ENCODE measurements around the gene TECPR1.

TECPR1 gene

GRCh38 chr7:98289333-98289875 lies 37.4 kb upstream of the TECPR1 start:
- peaks cover 13% of the 10 kb centered on the region for H3K4me1 ChIP-seq
- H3K4me3 ChIP-seq: no peak overlapping the region
- H3K9me3 ChIP-seq: no peaks in the 10 kb centered on the region
- in situ Hi-C loops (cut with MboI; ENCODE audit: low sequenced_read_pairs): no loop called here
- peaks cover 47% of the 10 kb centered on the region for H3K36me3 ChIP-seq (replicated peaks)
- no peaks in the 10 kb centered on the region for H3K27me3 ChIP-seq (ENCODE audit: low read depth)
- no peak for DNase-seq (ENCODE audit: low spot score in 2 of 2)

- in situ Hi-C loops (cut with MboI; ENCODE audit: low sequenced_read_pairs): no loop called here
- no peak for DNase-seq (ENCODE audit: low spot score in 2 of 2)
- Histone ChIP-seq H3K27me3 (ENCODE audit: low read depth) (no peaks in the 10 kb centered on the region), H3K9me3 (no peaks in the 10 kb centered on the region), H3K4me3 (no peak overlapping the region), H3K4me1 (peaks cover 13% of the 10 kb centered on the region), H3K36me3 (replicated peaks) (peaks cover 49% of the 10 kb centered on the region)
These were observed 36.2 kb upstream of the TECPR1 start for GRCh38 chr7:98288064-98288823.

- in situ Hi-C loops (cut with MboI; ENCODE audit: low sequenced_read_pairs): no loop called here
- DNase-seq (ENCODE audit: low spot score in 2 of 2): no peak
- Histone ChIP-seq H3K4me3 (no peak overlapping the region), H3K9me3 (no peaks in the 10 kb centered on the region), H3K4me1 (peaks cover 15% of the 10 kb centered on the region), H3K27me3 (ENCODE audit: low read depth) (no peaks in the 10 kb centered on the region), H3K36me3 (replicated peaks) (peaks cover 44% of the 10 kb centered on the region)
These were observed 35.5 kb upstream of the TECPR1 start for GRCh38 chr7:98287486-98287959.

GRCh38 chr7:98286701-98287485 lies 34.9 kb upstream of the TECPR1 start:
- Histone ChIP-seq H3K4me1 (peaks cover 15% of the 10 kb centered on the region), H3K4me3 (no peak overlapping the region), H3K27me3 (ENCODE audit: low read depth) (no peaks in the 10 kb centered on the region), H3K36me3 (replicated peaks) (peaks cover 38% of the 10 kb centered on the region), H3K9me3 (no peaks in the 10 kb centered on the region)
- no peak for DNase-seq (ENCODE audit: low spot score in 2 of 2)
- in situ Hi-C loops (cut with MboI; ENCODE audit: low sequenced_read_pairs): no loop called here

GRCh38 chr7:98286093-98286539 lies 34.1 kb upstream of the TECPR1 start:
- Histone ChIP-seq H3K27me3 (ENCODE audit: low read depth) (no peaks in the 10 kb centered on the region), H3K36me3 (replicated peaks) (peaks cover 31% of the 10 kb centered on the region), H3K9me3 (no peaks in the 10 kb centered on the region), H3K4me3 (no peak overlapping the region), H3K4me1 (peaks cover 9% of the 10 kb centered on the region)
- in situ Hi-C loops (cut with MboI; ENCODE audit: low sequenced_read_pairs): no loop called here
- DNase-seq (ENCODE audit: low spot score in 2 of 2): no peak

- no peaks in the 10 kb centered on the region for H3K27me3 ChIP-seq (ENCODE audit: low read depth)
- H3K9me3 ChIP-seq: no peaks in the 10 kb centered on the region
- no peak overlapping the region for H3K4me3 ChIP-seq
- in situ Hi-C loops (cut with MboI; ENCODE audit: low sequenced_read_pairs): no loop called here
- no peak for DNase-seq (ENCODE audit: low spot score in 2 of 2)
- H3K4me1 ChIP-seq: peaks cover 7% of the 10 kb centered on the region
- peaks cover 31% of the 10 kb centered on the region for H3K36me3 ChIP-seq (replicated peaks)
These were observed 33.4 kb upstream of the TECPR1 start for GRCh38 chr7:98285157-98286092.

GRCh38 chr7:98284335-98285036 lies 32.5 kb upstream of the TECPR1 start:
- Histone ChIP-seq H3K9me3 (no peaks in the 10 kb centered on the region), H3K4me3 (no peak overlapping the region), H3K4me1 (peaks cover 6% of the 10 kb centered on the region), H3K36me3 (replicated peaks) (peaks cover 29% of the 10 kb centered on the region), H3K27me3 (ENCODE audit: low read depth) (no peaks in the 10 kb centered on the region)
- no peak for DNase-seq (ENCODE audit: low spot score in 2 of 2)
- in situ Hi-C loops (cut with MboI; ENCODE audit: low sequenced_read_pairs): no loop called here

GRCh38 chr7:98283887-98284222 lies 31.8 kb upstream of the TECPR1 start:
- Histone ChIP-seq H3K36me3 (replicated peaks) (peaks cover 28% of the 10 kb centered on the region), H3K4me3 (peak overlapping the region; percentile 71; the same call in 1 of the 2 replicates), H3K27me3 (ENCODE audit: low read depth) (no peaks in the 10 kb centered on the region), H3K9me3 (no peaks in the 10 kb centered on the region), H3K4me1 (peaks cover 6% of the 10 kb centered on the region)
- in situ Hi-C loops (cut with MboI; ENCODE audit: low sequenced_read_pairs): no loop called here
- no peak for DNase-seq (ENCODE audit: low spot score in 2 of 2)

GRCh38 chr7:98283127-98283886 lies 31.3 kb upstream of the TECPR1 start:
- Histone ChIP-seq H3K9me3 (no peaks in the 10 kb centered on the region), H3K36me3 (replicated peaks) (peaks cover 28% of the 10 kb centered on the region), H3K27me3 (ENCODE audit: low read depth) (no peaks in the 10 kb centered on the region), H3K4me3 (peak overlapping the region; percentile 71), H3K4me1 (peaks cover 6% of the 10 kb centered on the region)
- in situ Hi-C loops (cut with MboI; ENCODE audit: low sequenced_read_pairs): no loop called here
- DNase-seq (ENCODE audit: low spot score in 2 of 2): no peak

- Histone ChIP-seq H3K4me1 (peaks cover 6% of the 10 kb centered on the region), H3K4me3 (peak overlapping the region; percentile 71), H3K36me3 (replicated peaks) (peaks cover 22% of the 10 kb centered on the region), H3K9me3 (no peaks in the 10 kb centered on the region), H3K27me3 (ENCODE audit: low read depth) (no peaks in the 10 kb centered on the region)
- in situ Hi-C loops (cut with MboI; ENCODE audit: low sequenced_read_pairs): no loop called here
- DNase-seq (ENCODE audit: low spot score in 2 of 2): no peak
These were observed 30.7 kb upstream of the TECPR1 start for GRCh38 chr7:98282703-98283102.

GRCh38 chr7:98281757-98282606 lies 29.9 kb upstream of the TECPR1 start:
- no peaks in the 10 kb centered on the region for H3K9me3 ChIP-seq
- peaks cover 21% of the 10 kb centered on the region for H3K36me3 ChIP-seq (replicated peaks)
- peaks cover 6% of the 10 kb centered on the region for H3K4me1 ChIP-seq
- no peaks in the 10 kb centered on the region for H3K27me3 ChIP-seq (ENCODE audit: low read depth)
- peak in 1 of 2 experiments; percentile 48 for DNase-seq (ENCODE audit: low spot score in 2 of 2)
- H3K4me3 ChIP-seq: peak overlapping the region; percentile 71
- in situ Hi-C loops (cut with MboI; ENCODE audit: low sequenced_read_pairs): no loop called here
